Superior temporal gyrus (tissue), 1 donor: Measurements from ENCODE around the gene MAP3K5.

Source experiments
- DNase-seq: peaks from one replicate; pipeline ENCODE4 v3.0.0-alpha.2; 2016; ENCODE audit errors: extremely low spot score

Gene MAP3K5

DNA sequence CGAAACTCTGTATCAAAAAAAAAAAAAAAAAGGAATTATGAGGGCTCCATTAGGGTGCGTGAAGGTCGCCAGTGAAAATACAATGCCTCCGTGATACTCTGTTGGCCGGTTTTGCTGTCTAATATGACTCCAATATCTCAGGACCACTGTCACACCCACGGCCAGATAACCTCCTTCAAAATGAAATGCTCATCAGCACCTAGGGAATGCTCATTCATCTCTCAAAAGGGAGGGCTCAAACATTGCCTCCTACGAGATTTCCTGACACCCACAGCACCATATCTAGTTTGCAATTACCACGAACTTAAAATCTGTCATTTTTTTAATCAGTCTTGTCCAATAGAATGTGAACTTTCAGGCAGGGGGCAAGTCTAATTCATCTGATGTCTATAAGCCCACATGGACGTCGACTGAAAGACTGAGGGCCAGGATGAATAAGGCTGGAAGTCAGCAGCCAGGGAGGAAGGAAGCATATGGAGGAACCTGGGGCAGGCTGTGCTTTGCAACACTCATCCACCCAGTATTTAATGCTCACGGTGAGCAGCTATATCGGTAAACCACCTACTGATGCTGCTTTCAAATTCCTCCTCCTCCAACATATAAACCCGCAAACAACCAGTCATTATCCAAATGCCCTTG is 42.8 kb downstream of the MAP3K5 start:
- no peak for DNase-seq

DNA sequence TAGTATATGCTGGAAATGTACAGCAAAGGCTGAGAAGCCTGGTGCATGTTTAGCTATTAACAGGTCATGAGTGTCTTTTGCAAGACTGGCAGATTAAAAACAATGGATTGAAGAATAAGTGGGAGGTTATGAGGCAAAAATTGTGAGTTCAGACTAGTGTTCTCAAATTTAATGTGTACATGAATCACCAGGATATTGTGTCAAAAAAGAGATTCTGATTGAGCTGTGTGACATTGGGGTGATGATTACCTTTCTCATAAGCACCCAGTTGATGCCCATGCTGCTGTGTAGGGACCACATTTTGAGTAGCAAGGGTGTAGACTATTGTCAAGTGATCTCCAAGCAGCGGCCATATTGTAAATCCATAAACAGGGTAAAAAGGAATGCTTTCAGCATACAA is 44.8 kb downstream of the MAP3K5 start:
- no peak for DNase-seq

DNA sequence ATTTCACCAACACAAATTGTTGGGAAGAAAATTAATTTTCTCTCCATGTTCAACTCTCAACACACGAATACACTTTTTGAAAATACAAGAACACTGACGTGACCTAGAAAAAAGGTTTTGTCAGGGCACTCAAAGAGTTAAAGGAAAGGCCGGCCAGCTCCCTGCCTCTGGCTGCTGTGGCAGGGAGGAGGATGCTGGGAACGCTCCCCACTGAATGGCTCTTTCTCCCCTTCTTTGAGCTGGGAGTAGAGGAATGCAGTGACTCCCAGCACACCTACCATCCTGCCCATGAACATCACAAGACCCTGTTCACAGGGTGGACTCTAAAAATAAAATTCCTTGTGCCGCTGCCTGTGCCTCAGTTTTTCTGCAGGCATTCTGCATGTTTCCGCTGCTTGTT is 47.0 kb downstream of the MAP3K5 start:
- DNase-seq: no peak

DNA sequence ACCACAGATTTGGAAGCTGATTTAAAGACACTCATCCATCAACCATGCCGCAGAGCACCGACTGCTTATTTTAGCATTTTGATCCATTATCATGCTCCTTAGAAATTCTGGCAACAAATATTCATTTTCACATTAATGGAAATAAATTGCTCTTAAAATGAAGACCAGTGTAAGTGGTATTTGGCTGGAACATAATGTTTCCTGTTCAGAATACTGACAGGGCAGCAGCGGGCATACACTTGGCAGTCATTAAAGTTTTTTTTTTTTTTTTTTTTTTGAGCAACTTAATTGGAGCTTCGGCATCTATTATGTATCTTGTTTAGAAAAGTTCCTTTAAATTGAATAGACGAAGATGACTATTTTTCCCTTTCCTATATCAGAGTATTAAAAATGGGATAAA is 47.4 kb downstream of the MAP3K5 start:
- no peak for DNase-seq

DNA sequence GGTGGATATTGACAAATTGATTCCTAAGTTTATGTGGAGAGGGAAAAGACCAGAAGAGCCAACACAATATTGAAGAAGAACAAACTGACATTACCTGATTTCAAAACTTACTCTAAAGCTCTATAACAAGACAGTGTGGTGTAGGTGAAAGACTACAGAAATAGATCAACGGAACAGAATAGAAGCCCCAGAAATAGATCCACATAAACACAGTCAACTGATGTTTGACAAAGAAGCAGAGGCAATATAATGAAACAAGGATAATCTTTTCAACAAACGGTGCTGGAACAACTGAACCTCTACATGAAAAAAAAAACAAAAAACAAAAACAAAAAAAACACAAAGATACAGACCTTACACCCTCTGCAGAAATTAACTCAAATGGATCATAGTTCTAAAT is 50.2 kb downstream of the MAP3K5 start:
- DNase-seq: no peak

DNA sequence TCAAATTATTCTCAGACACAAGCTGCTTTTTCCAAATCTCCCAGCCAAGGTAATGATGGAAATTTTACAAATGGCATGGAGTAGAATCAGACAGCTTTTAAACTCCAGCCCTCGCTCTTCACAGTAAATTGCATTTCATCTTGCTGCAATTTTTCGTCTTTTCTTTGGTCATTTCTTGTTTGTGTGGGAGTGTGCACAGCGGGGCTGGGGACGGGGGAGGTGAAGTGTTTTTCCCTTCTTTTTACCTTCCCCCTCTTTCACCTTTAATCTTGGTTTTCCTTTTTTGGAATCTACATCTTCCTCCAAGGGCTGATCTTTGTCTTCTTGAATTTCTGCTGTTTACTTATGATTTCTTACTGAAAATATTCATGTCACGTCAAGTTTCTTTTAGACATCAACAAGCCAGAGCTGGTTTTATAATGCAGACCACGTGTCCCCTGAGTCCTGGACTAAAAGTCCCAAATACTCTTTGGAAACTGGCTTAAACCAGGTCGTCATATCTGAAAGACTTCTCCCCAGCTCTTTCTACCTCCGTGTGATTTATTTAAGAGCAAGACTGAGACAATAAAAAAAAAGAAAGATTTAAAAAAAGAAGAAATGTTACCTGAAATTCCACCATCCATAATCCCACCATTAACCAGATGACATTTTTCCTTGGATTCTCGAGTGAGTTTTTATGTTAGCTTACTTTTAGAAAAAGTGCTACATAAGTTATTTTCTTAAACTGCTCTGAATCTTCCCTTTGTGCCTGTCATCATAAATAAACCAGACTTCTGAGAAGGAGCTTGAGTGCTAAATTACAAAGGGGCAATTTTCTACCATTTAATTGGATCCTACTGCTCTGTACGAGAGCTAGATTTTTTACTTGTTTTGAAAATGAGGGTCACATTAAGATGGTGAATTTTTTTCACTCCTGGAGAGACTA is 52.0 kb downstream of the MAP3K5 start:
- no peak for DNase-seq

DNA sequence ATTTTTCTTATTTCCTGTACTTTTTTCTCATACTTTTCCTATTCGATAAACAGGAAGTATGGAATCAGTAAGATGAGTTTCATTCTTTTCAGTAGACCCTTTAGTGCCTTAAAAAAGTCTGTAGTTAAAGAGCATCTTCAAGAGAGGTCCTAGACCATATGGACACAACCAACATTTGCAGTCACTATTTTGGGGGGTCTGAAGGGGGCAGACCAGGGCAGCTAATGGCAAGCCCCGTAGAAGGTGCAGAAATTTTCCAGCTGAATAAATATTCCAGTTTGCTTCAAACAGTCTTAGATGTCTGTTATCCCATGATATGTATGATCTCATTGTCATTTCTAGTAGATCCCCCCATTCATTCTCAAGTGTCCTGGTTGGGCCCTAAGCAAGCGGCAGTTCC is 52.8 kb downstream of the MAP3K5 start:
- no peak for DNase-seq

DNA sequence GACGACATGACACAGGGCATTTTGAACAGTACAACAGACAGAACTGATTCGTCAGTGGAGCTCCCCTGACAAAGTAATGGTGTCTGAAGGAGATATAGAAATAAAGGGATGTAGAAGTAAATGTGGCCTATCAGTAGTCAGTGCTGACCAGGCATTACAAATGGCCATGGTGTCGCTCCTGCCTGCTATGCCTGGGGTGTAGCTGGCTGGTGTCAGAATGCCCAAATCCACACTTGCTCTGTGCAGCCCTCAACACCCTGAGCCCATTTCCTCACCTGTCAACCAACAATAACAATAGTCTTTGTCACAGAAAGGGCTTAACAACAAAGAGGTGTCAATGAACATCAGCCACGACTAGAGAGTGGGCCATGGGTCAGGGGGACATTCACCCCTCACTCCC is 53.2 kb downstream of the MAP3K5 start:
- no peak for DNase-seq

DNA sequence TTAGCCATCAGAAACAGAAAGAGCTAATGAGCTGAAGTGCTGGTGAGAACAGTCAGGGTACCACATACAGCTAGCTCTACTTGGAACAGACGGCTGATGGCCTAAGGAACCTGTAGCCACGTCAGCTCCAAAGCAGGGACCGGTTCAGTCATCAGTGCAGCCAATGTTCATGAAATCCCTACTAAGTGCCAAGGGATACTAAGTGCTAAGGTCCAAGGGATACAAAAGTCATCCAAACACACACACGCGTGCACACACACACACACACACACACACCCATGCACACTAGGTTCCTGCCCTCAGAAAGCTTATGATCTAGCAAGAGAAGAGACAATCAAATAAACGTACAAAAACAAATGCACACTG is 53.6 kb downstream of the MAP3K5 start:
- DNase-seq: no peak

DNA sequence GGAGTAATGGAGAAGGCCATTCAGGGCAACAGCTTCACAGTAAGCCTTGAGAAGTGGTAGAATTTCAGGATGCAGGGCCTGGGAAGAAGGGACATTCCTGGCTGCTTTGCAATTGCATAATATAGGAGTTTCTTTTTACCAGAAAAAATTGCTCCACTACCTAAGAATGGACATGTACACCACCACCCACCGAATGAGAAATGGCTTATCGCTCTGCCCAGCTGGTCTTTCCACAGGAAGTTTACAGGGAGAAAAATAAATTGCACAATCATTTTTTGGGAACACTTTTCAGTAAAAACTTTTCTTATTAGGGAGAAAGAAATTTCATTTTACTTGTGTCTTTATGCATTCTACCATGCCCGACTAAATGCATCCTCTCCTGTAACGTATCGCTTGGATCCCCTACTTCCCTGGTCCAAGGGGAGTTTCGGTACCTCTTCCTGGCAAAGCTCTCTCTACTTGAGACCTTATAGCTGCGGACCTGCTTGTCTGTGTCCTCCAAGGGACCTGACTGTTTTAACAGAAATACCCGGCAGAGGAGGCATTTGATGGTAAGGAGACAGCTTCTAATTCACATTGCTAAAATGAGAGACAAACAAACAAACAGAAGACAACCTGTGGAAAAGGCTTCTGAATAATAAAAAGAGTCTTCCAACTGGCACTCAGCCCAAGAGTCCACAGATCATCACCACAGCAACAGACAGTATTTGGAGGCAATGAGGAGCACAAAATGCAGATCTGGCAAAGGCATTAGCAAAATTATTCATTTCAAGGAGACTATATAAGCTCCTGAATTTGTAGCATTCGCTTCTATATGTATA is 54.2 kb downstream of the MAP3K5 start:
- no peak for DNase-seq

DNA sequence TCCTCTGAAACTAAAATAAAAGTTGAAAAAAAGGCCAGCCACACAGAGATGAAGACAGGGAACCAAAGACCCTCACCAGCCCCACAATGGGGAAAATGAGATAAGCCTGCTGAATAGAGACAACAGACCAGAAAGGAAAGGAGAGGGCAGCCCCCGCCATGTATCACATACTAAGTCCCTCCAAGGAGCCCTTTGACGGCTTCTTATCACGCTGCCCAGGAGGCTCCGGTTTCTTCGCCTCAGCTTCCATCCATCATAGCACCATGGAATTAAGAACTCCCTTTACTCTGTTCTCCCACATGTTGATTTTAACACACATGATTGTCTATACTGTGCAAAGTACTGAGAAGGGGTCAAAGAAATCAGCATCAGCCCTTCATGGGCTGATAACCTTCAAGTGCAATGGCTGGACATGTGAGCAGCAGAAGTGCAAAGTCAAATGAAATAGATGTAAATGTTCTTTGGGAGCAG is 54.9 kb downstream of the MAP3K5 start:
- DNase-seq: no peak

DNA sequence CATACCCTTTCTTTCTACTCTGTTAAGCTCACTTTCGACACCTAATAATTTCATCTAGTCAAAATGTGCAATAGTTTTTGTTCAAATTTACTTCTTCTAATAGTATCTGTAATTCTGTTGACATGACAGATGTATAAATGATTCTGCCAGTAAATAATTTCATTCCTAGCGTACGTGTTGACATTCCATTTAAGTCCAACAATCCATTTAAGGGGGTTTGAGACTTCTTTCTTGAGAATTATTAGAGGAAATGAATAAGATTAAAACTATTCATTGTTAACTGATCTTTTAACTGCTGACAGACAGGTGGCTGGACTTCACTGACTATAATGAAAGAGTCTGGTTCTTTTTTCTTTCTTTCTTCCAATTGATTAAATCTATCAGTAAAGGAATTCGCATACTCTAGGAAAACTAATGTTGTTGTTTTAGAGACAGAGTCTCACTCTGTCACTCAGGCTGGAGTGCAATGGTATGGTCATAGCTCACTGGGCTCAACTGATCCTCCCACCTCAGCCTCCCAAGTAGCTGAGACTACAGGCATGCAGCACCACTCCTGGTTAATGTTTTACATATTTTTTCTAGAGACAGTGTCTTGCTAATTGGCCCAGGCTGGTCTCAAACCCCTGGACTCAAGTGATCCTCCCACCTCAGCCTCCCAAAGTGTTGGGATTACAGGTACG is 55.9 kb downstream of the MAP3K5 start:
- DNase-seq: no peak

DNA sequence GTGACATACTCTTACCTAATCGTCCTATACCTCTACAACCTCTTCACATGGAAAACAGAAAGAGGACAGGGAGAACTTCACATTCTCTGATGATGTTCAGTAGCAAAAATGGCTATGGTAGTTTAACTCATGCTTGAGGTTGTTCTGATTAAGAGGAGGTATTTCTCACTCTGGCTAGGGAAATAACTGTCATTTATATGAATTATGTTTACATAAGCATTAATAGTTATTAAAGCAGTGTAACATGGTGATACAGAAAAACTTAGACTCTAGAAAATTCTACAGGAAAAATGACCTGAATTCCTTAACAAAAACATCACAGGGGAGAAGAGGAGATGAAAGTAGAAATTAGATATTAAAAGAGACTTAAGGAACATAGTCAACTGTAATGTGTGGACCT is 57.3 kb downstream of the MAP3K5 start:
- DNase-seq: no peak

DNA sequence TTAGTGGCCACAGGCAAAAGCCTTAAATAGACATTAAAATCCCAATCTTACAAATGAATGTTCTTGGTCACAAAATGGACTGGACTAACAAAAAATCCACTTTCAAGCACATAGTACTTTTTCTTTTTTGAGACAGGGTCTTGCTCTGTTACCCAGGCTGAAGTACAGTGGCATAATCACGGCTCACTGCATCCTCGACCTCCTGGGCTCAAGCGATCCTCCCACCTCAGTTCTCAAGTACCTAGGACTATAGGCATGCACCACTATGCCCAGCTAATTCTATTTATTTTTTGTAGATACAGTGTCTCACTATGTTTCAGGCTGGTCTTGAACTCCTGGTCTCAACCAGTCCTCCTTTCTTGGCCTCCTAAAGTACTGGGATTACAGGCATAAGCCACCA is 59.4 kb downstream of the MAP3K5 start:
- no peak for DNase-seq

DNA sequence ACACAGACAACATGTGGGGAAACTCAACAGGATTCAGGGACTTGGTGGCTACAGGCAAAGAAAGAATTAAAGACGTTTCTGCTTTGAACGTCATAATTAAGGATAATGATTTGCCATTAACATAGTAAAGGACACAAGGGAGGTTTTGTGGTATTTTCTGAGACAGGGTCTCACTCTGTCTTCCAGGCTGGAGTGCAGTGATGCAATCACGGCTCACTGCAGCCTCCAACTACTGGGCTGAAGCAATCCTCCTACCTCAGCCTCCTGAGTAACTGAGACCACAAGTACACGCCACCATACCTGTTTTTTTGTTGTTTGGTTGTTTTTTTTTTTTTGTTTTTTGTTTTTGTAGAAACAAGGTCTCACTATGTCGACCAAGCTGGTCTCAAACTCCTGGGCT is 62.4 kb downstream of the MAP3K5 start:
- no peak for DNase-seq

DNA sequence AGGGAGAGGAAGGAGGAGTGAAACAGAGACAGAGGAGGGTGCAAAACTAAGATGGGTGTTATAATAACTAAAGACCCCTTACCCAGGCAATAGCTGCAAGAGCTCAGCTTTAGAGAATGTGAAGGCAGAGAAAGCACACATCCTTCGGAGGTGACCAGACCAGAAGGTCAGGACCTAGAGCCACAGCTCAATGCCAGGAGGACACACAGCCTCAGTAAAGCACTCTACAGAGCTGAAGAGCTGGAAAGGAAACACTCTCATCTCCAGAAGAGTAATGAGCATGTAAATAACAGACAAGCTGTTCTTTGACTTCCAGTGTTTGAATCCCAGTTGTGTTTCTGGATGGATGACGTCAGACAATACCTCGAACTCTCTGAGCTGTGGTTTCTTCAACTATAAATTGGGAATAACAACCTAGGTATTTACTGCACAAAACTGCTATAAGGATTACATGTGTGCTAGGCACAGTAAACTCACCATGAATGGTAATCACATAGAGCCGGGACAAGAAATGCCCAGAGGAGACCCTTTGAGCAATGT is 63.2 kb downstream of the MAP3K5 start:
- DNase-seq: no peak

DNA sequence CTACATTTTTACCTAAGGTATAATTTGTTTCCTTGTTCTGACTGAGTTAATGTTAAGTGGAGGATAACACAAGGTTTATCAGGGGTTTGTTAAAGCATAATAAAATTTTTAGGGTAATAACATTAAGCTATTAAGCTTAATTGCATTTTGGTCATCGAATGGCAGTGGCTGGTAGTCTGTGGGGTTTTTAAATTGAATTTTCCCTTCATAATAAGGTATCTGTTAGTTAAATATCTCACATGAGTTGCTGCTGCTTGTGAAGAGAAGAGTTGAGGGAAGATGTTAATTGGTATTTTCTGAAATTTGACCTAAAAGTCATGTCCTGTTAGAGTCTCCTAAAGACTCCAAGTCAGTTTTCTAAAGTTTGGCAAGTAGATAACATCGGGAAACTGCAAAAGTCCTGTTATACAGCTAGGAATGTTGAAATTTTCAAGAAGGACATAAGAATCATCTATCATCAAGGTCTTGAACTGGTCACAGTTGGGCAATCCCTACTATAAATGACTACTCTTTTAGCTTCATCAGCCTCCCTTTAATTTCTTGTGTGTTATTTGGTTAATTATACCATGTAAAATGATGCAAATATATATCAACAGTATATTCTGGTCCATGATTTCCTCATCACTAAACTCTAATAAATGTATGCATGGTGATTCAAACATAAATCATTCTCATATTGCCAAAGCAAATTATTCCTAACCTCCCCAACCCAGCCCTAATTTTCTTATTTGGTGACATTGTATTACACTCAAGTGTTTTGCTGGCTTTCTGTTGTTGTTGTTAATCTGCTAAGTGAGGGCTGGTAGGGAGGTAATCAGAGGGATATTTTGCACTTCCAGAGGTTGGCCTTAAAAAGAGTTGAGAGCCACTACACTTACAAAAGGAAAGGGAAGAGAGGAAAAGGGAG is 64.0 kb downstream of the MAP3K5 start:
- DNase-seq: no peak

DNA sequence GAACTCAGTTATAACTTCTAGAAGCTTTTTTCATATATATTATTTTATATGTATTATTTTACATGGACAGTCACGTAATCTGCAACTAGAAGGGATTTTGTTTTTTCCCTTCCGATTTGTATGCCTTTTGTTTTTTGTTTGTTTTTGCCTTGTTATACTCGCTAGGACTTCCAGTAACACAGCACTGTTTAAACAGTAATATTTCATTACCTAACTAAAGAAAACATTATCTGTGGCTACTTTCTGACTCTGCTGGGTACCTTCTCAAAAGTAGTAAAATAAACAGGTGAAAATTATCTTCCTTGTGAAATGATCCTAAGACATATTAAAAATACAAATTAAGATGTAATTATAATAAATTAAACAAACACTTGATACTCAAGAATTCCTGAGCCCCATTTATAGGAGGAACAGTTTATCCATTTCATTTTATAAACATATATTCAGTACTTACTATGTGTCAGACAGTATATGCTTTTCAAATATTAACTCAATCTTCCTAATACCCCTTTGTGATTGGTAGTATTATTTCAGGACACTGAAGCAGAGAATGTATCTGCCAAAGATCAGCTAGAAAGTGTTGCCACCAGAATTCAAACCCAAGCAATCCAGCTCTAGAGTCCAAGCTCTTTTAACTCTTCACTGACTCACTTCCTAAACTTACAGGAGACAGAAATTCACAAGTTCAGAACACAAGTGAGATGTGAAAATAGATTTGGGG is 65.3 kb downstream of the MAP3K5 start:
- no peak for DNase-seq

DNA sequence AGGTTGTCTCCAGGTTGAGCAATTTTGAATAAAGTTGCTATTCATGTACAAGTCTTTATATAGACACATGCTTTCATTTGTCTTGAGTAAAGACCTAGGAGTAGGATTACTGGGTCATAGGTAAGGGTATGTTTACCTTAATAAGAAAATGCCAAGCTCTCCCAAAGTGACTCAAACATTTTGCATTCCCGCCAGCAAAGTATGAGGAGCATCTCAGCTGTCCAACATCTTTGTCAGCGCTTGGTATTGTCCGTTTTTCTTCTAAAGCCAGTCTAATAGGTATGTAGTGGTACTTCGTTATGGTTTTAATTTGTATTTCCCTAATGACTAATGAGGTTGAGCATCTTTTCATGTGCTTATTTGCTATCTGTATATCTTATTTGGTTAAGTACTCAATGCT is 67.2 kb downstream of the MAP3K5 start:
- DNase-seq: no peak

DNA sequence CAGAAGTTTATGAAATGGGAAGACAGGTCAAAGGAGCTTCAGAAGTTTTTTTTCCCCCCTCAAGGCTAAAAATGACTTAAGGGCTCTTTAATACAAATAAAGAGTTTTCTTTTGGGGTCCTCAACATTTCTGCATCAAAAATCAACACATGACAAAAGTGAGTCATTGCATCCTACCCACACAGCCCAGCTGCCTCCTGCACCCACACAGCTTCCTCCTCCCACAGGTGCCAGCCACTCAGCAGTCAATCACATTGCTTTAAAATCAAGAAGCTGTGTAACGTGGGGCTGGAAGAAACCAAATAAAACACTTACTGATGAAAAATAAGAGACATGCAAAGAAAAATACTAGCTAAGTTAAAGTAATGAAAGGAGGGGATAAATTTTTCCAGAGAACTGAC is 68.5 kb downstream of the MAP3K5 start:
- no peak for DNase-seq
